ENCODE measurements around the gene DDX31.

The DDX31 gene

GRCh38 chr9:132632413-132633129, 37.2 kb downstream of the DDX31 start:
- no peak for DNase-seq

DNA sequence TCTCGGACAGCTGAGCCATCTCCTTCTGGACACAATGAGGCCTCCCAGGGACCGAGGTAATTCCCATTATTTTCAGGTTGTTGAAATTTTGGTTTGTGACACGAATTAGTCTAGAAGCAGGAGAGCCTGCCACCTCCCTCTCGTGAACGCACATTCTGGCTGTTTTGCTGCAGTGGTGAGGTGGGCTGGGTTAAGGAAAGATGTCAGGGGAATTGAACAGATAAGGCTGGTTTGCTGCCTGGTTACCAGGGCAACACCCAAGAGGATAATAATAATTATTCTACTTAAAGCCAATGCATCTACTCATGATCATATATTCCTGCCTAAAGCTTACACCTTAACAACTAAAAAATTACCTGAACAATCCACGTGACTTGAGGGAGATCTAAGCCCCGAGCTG, 38.1 kb downstream of the DDX31 start:
- DNase-seq, result no peak

- DNase-seq, result no peak
Observed at GRCh38 chr9:132631280-132631679, 38.5 kb downstream of the DDX31 start.

- no peak for DNase-seq
Observed at GRCh38 chr9:132630811-132631210, 39.0 kb downstream of the DDX31 start.

DNA sequence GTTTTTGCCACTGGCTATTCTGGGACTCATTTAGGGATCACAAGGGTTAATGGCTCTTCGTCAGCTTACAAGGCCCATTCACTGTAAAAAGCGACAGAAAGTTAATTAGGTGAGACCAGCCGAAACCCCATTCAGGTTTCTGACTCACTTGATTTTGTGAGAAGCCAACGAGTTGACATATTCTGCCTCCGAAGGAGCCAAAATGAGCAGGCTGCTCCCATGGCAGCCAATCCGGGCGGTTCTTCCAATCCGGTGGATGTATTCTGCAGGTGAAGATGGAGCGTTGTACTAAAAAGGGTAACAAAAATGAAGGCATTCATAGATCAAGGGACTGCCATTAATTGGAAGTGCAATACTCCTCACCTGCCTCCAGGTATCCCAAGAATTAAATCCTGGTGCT, 39.7 kb downstream of the DDX31 start:
- DNase-seq, result no peak

DNA sequence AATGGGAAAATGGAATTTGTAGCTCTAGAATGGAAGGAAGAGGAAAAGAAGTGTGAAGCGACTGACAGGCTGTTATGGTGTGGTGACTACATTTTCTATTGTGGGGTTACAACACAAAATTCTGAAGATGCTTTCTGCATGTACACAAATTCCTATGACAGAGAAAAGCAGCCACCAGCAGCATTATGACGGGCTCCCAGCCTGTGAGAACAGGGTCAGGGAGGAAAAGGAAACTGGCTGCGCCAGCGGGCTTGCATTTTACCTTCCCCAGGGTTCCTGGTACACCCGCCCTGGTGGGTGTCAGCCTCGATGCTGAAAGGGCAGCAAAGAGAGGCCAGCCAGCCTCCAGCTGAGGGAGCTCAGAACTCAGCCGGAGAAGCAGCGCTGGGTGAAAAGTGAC, 41.0 kb downstream of the DDX31 start:
- DNase-seq, result no peak

- DNase-seq, result no peak
Observed at GRCh38 chr9:132627594-132627993, 42.2 kb downstream of the DDX31 start.

- no peak for DNase-seq
Observed at GRCh38 chr9:132627106-132627505, 42.7 kb downstream of the DDX31 start.

GRCh38 chr9:132626285-132626684, 43.5 kb downstream of the DDX31 start:
- no peak for DNase-seq

GRCh38 chr9:132622159-132622558, 47.6 kb downstream of the DDX31 start:
- no peak for DNase-seq

DNA sequence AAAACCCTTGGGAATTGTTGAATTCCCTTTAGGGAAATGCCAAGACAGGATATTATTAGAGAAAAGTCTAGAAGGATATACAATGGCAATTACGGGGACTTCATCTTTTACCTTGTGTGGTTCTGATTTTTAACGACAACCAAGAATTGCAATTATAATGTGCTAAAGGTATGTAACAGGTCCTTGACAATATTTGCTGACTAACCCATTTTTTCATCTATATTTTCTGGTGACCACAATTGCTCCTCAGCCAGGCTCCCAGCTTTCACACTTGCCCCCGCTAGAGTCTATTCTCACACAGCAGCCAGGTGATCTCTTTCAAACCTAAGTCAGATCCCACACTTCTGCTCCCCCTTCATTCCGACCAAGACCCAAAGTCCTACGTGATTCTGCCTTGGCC, 53.1 kb downstream of the DDX31 start:
- DNase-seq, result no peak

- no peak for DNase-seq
Observed at GRCh38 chr9:132615774-132616173, 54.0 kb downstream of the DDX31 start.

GRCh38 chr9:132614324-132614723, 55.5 kb downstream of the DDX31 start:
- no peak for DNase-seq

- DNase-seq, result no peak
Observed at GRCh38 chr9:132610661-132611060, 59.1 kb downstream of the DDX31 start.

DNA sequence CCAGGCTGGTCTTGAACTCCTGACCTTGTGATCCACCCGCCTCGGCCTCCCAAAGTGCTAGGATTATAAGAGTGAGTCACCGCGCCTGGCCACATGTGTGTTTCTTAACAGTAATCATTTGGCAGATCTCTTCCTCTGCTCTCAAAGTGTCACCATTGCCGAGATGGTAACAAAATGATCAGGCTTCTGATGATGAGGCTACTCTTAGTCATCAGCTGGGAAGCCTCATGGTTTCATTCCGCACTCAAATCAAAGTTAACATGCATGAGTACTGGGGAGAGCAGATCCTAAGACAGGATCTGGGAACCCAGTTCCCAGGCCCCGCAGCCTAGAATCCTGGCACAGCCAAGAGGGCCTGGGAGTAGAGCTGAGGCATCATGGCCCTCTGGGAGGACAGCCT, 60.0 kb downstream of the DDX31 start:
- no peak for DNase-seq

DNA sequence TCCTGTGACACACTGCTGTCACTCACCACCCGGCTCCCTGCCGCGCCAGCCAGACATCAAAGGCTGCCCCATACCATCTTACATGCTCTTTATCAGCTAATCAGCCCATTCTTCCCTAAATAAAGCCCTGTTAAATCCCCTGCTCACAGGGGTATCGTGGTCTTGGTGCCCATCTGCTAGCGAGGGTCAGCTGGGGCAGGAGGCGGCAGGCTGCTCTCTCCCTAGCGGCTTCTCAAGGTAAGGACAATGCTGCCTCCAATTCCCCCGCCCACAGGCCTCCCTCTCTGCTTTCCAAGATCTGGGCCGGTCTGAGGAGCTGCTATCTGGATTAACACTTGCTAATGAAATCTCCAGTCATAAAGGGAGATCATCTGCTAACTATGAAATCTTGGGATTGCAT, 60.6 kb downstream of the DDX31 start:
- no peak for DNase-seq

- no peak for DNase-seq
Observed at GRCh38 chr9:132606066-132606465, 63.7 kb downstream of the DDX31 start.

- no peak for DNase-seq
Observed at GRCh38 chr9:132605387-132605786, 64.4 kb downstream of the DDX31 start.

GRCh38 chr9:132602207-132602606, 67.6 kb downstream of the DDX31 start:
- DNase-seq, result no peak

DNA sequence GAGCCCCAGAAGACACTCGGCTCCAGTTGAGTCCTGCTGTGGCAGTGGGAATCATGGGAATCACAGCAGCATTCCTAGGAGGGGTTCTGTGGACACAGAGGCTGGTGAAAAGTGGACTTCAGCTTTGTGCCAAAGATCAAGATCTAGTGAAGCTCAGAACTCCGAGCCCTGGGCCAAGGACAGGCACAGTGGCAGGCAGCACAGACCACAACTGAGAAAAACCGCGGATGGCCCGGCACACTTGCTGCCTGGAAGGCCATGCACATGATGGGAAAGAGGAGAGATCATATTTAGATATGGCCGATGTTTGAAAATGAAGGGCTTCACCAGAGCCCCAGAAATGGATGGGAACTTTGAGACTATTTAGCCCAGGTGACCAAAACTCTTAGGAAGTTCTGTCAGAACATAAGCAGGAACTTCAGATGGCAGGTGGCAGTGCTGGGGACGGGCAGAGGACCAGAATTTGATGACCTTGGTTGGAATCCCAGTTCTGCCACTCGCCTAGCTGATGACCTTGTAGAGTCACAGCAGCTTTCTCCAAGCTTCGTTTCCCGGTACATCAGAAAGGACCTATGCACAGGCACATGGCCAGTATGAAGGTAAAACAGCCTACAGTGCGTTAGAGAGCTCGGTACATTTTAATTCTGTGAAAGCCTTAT, 69.3 kb downstream of the DDX31 start:
- DNase-seq, result no peak

- no peak for DNase-seq
Observed at GRCh38 chr9:132597073-132597775, 72.6 kb downstream of the DDX31 start.

GRCh38 chr9:132596200-132596599, 73.6 kb downstream of the DDX31 start:
- no peak for DNase-seq

DNA sequence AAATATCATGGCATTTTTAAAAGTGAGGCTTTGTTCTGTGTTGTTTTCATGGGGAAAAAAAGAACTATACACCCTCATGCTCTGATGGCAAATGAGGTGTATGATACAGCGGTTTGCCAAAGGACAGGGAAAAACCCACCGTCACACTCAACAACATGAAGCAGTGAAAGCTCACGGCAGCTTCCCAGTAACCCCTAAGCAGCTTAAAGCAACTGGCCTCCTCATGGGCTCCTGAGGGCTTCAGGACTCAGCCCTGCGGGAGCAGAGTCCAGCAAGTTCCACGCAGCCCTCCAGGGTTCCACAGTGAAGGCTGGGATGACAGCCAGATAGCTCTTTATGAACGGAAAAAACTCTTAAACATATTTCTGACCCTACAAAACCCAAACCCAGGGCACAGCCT, 74.5 kb downstream of the DDX31 start:
- DNase-seq, result no peak

- DNase-seq, result no peak
Observed at GRCh38 chr9:132594412-132594811, 75.4 kb downstream of the DDX31 start.

All from CD4-positive, alpha-beta T cell treated with Interleukin-17A for 4 hours (primary cell).